Neutrophil (primary cell): ENCODE data around the gene CCDC171.
A peak's percentile ranks its signal among the peaks of the same experiment; 100 is the strongest.

ENCODE experiments used
- H3K27ac ChIP-seq: fragments of 200-600 bp; sonication (generic); 2 replicates; pipeline ENCODE4 v1.5.1; 2016; ENCODE audit warnings: mild to moderate bottlenecking, moderate library complexity
- H3K27me3 ChIP-seq: fragments of 200-600 bp; sonication (generic); 2 replicates; pipeline ENCODE4 v1.6.0; 2016; ENCODE audit warnings: mild to moderate bottlenecking
- H3K36me3 ChIP-seq: fragments of 200-600 bp; sonication (generic); 2 replicates; pipeline ENCODE4 v1.5.1; 2017
- H3K4me1 ChIP-seq, 2 experiments: fragments of 200-600 bp in 1 of 2; sonication (generic) in 1 of 2; 1 replicate in 1 of 2; 2 replicates in 1 of 2; pipeline versions ENCODE4 v1.5.1 to v1.6.1; 2013 to 2016; ENCODE audit warnings: low read depth in 1 of 2, low read length in 1 of 2, mild to moderate bottlenecking in 1 of 2, moderate library complexity in 1 of 2; ENCODE audit not compliant: control insufficient read depth in 1 of 2, insufficient read depth in 1 of 2
- H3K4me3 ChIP-seq, 2 experiments: fragments of 200-600 bp in 1 of 2; sonication (generic) in 1 of 2; 1 replicate in 1 of 2; 2 replicates in 1 of 2; pipeline ENCODE4 v1.5.1; 2013 to 2016; ENCODE audit warnings: low read depth in 1 of 2, low read length in 1 of 2, mild to moderate bottlenecking in 1 of 2, moderate library complexity in 1 of 2
- H3K9me3 ChIP-seq: fragments of 200-600 bp; sonication (generic); 2 replicates; pipeline ENCODE4 v1.5.1; 2016
- TF ChIP-seq, protein P1 (sequence below): fragments of 200-600 bp; sonication (generic); IDR thresholded peaks from 2 replicates; pipeline ENCODE4 v1.5.1; 2016; ENCODE audit warnings: antibody characterized with exemption

CCDC171 gene

DNA sequence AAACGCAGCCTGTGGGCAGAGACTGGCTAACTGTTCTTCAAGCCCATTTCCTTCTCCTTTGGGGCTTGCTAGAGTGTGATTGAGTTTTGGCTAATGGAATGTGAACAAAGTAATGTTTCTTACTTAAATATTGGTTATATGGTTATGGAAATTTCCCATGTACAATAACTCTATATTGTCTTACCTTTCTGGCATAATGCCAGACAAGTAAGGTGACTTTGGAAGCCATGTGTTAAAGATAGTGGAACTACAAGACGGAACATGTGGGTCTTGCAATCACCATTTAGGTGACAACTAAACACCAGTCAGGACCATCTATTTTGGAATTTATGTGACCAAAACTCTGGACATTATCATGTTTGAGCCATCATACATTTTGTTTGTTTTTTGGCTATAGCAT, 260.2 kb downstream of the CCDC171 start:
- Histone ChIP-seq H3K9me3 (no peaks in the 10 kb centered on the region), H3K4me1 (no peaks in the 10 kb centered on the region), H3K4me3 (no peak overlapping the region), H3K27ac (no peak overlapping the region), H3K27me3 (no peaks in the 10 kb centered on the region), H3K36me3 (no peaks in the 10 kb centered on the region)
- TF ChIP-seq, protein P1, sequence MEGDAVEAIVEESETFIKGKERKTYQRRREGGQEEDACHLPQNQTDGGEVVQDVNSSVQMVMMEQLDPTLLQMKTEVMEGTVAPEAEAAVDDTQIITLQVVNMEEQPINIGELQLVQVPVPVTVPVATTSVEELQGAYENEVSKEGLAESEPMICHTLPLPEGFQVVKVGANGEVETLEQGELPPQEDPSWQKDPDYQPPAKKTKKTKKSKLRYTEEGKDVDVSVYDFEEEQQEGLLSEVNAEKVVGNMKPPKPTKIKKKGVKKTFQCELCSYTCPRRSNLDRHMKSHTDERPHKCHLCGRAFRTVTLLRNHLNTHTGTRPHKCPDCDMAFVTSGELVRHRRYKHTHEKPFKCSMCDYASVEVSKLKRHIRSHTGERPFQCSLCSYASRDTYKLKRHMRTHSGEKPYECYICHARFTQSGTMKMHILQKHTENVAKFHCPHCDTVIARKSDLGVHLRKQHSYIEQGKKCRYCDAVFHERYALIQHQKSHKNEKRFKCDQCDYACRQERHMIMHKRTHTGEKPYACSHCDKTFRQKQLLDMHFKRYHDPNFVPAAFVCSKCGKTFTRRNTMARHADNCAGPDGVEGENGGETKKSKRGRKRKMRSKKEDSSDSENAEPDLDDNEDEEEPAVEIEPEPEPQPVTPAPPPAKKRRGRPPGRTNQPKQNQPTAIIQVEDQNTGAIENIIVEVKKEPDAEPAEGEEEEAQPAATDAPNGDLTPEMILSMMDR, result no peak

DNA sequence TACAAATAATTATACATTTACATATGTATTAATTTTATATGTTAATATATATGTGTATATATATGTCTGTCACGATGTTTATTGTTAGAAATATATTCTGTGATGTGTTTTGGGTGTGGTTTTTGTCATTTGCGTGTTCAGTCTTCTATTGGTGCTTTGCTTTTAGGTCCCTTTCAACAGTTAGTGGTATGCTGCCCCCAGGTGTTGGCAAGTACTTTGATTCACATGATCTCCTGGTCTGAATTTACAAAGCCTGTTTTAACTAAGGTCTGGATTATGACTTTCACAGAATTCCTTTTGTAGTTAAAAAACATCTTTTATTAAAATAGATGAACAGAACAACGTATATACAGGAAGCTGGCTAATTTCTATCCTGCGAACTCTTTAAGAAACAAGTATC, 271.5 kb downstream of the CCDC171 start:
- Histone ChIP-seq H3K4me1 (no peaks in the 10 kb centered on the region), H3K9me3 (no peaks in the 10 kb centered on the region)
- TF ChIP-seq, protein P1, result no peak

DNA sequence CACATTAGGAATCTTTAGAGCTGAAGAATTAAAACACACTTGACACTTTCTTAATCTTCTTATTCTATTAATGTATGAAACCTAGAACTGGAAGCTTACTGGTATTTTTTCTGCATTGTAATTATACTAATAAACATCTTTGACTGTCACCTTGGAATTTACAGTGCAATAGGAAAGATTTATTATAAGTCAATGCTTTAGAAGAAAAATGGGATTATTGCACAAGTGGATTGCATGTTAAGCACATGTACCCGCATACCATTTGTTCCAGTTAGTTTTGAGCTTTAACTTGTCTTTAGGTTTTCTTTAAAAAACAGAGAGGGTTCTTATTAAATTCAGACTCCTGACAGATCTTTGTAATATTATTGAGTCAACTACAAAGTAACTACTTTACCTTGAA, 278.5 kb downstream of the CCDC171 start:
- Histone ChIP-seq H3K36me3 (no peaks in the 10 kb centered on the region), H3K4me3 (no peak overlapping the region), H3K27me3 (no peaks in the 10 kb centered on the region), H3K9me3 (no peaks in the 10 kb centered on the region), H3K27ac (no peak overlapping the region), H3K4me1 (no peaks in the 10 kb centered on the region)
- TF ChIP-seq, protein P1, result no peak

More for the DNA sequence above, 271.5 kb downstream of the CCDC171 start:
- H3K4me3 ChIP-seq, result no peak overlapping the region
- H3K36me3 ChIP-seq, result no peaks in the 10 kb centered on the region
- H3K27ac ChIP-seq, result no peak overlapping the region
- H3K27me3 ChIP-seq, result no peaks in the 10 kb centered on the region

DNA sequence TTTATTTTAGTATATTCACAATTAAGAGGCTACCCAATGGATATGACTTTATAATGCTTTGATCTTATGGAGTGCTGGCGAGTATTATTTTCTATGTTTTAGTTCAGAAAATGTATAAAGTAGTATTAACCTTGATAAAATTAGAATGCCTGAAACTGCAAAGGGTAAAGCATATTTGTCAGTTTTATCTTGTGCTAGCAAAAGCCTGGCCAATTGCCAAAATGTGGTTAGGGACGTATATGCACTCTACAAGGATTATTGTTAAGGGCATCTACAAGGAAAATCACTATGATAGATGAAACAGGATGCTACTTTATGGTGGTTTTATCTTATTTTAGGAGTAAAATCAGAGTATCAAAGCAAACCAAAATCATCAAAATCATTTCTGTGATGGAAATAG, 281.7 kb downstream of the CCDC171 start:
- no peaks in the 10 kb centered on the region for H3K27me3 ChIP-seq
- no peak overlapping the region for H3K4me3 ChIP-seq
- H3K9me3 ChIP-seq, result no peaks in the 10 kb centered on the region
- H3K4me1 ChIP-seq, result no peaks in the 10 kb centered on the region
- TF ChIP-seq, protein P1, result no peak
- H3K36me3 ChIP-seq, result no peaks in the 10 kb centered on the region
- no peak overlapping the region for H3K27ac ChIP-seq

DNA sequence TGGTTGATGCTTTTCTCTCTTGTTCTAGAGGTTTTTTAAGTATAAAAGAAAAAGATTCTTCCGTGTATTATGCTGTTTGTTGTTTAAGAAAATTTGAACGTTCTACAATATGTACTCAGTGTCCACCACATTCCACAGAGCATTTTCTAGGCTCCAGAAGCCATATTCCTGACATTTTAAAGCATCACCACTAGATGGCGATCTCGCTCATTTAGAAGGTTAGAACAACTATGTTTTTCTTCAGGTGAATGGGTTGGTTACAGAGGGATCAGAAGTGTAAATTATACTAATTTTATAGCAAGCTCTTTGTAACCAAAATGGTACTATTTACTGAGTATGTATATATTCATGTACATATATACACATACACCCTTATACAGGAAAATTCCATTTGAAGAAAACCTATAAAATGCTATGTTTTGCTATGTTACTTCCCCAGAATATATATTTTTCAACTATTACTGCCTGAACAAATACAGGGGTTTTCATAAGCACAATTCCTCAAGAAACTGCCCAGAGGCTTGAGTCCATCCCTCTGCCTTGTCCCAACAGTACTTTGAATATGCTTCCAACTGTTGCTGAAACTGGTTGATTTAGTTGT, 284.3 kb downstream of the CCDC171 start:
- TF ChIP-seq, protein P1, result peak; percentile 33
- Histone ChIP-seq H3K36me3 (no peaks in the 10 kb centered on the region), H3K4me3 (no peak overlapping the region), H3K9me3 (no peaks in the 10 kb centered on the region), H3K4me1 (no peaks in the 10 kb centered on the region), H3K27ac (no peak overlapping the region), H3K27me3 (no peaks in the 10 kb centered on the region)
